GM21423 (cell line): ENCODE results near the gene STC2.
"Not testable (repeated sequence)": the region's sequence is repeated elsewhere in the genome, so short reads cannot be mapped to it uniquely, and the experiment has no call there.

Experiments used
- ATAC-seq: cut with Tn5 transposase; IDR thresholded peaks from one replicate; pipeline ENCODE4 v1.9.1; 2021; ENCODE audit warnings: mild to moderate bottlenecking, moderate library complexity; ENCODE audit not compliant: unreplicated experiment

STC2 gene

DNA sequence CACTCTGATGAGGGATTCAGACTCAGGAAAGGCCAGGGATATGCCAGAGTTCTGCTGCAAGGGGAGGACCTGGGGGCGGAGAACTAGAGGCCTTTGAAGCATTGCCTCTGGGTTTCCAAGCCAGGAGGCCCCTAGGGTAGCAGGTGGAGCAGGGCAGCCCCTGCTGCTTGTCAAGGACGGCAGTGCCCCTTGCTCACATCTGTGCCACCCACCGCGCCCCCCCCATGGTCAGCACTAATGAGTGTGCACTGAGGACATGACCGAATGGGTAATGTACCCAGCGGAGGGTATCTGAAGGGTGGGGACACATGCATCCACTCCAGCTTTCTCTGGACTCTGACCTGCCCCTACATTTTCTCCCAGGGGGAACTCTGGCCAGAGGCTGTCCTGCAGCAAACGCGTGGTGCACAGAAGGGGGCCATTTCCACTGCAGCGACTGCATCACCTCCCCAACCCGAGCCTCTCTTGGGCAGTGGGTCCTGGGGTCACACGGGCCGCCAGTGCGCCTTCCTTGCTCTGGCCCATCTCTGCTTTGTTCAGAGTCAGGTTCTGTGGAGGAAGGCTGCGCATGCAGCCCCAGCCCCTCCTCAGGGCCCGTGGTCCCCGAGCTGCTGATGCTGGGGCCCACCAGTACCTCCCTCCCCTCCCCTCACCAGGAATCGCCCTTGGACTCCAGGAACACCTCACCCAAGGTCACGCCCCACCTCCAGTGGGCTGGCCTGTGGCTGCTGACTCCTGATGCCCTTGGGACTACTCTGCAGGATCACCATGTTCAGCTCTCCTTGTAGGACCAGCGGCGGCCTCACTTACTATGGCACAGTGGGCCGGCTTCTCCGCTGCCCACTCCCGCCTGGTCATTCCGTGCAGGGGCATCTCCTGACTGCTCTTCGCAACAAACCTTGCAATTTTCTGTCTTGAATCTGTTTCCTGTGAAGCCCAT, 31.2 kb downstream of the STC2 start:
- ATAC-seq: no peak

DNA sequence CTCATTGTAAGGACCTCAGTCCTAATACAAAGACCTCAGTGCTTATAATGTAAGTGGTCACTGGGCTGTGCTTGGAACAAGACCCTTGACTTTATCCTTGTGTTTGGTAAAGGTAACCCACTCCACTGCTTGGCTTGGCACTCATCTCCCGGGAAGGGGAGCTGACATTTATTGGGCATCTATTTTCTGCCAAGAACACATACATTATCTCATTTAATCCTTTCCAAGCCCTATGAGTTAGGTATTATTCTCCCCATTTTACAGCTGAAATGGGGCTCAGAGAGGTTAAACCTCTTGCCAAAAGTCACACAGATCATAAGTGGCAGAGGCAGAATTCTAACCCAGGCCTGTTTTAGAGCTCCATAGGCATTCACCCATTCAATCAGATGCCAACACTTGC, 32.4 kb downstream of the STC2 start:
- ATAC-seq: no peak

DNA sequence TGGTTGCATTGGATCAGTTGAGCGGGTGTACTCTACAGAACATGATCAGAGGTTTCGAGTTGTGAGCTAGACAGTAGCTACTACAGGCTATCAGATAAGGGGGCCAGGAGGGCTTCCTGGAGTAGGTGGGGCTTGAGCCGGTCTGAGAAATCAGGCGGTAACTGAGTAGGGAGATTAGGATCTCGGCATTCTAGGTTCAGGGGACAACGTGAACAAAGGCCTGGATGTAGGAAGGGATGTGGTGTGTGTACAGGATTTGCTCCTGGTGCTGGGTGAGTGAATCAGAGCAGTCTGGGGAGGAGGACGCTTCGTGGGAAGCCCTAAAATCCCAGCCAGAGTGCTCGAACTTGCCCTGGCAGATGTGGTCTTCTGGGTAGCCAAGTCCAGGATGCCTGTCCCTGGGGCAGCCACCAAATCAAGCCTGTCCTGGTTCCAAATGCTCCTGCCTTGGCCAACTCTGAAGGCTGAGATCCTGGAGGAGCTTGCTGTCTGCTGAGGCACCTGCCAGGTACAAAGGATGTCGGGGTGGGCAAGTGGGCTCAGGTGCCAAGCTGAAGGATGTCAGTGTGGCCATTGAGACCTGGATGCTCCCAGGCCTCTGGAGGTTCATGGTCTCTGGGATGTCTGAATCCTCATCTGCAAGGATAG, 33.4 kb downstream of the STC2 start:
- ATAC-seq: no peak

DNA sequence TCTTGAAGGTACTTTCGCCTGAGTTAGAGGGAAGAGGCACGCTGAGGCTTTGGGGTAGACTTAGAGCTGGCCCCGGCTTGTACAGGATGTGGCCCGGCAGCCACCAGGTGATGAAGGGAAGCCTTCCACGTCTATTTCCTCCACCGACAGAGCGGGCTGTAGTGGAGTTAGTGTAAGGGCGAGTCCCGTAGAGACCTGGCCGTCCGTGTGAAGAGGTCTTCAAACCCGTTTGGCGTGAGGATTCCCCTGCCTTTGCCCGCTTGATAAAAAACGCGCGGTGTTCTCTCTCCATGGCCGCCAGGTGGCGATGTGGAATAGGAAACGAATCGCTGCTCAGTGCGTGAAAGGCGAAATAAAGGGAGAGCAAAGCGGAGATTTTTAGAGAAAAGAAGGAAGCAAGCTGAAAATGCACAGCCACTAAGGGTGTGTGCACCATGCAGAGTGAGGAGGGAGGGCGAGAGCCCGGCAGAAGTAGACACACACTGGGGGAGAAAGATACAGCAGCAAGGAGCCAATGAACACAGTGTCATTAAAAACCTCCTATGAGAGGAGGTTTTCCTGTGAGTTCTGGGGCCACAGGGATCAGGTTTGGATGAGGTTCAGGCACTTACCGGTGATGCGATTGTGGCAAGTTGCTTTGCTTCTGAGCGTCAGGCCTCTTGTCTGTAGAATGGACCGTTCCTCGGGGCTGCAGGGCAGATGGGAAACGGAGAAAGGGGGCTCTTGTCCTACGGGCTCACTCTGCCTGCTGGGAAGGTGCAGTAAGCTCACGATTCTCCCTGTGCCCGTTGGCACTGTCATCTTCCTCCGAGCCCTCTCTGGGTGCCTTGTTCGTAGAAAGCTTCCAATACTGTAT, 34.2 kb downstream of the STC2 start:
- ATAC-seq: peak; percentile 65

DNA sequence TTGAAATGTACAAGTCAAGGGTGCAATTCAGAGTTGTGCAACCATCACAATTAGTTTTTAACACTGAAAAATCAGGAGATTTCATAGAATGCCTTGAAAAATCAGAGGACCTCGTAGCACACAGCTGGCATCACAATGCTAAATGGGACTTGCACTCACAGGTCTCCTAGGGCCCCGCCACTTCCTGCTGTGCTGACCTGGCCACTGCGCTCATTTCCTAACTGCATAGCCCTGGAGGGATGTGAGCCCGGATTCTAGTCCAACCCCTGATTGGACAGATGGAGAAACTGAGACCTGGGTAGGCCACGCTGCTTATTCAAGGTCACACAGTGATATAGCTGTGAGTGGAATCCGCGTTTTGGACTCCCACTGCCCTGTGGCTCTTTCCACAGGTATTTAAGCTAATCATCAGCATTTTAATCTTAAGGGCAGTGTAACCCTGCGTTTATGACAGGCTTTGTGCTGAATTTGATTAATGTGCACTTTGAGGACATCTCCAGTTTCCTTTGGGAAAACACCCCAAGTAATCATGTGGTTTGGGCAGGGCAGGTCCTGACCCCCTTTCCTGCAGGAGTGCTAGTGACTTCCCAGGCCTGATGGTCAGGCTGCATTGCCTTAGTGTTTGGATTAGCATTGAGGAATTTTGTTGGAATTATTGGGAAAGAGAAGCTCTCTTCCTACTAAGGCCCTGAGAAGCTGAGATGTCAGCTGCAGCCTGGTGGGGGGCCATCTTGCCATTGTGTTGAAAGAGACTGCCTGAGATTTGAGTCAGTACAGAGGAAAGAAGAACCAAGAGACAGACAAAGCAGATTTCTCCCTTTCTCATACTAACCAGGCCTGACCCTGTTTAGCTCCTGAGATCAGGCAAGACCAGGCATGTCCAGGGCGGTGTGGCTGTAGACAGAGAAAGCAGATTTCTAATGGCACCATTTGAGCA, 36.2 kb downstream of the STC2 start:
- no peak for ATAC-seq

DNA sequence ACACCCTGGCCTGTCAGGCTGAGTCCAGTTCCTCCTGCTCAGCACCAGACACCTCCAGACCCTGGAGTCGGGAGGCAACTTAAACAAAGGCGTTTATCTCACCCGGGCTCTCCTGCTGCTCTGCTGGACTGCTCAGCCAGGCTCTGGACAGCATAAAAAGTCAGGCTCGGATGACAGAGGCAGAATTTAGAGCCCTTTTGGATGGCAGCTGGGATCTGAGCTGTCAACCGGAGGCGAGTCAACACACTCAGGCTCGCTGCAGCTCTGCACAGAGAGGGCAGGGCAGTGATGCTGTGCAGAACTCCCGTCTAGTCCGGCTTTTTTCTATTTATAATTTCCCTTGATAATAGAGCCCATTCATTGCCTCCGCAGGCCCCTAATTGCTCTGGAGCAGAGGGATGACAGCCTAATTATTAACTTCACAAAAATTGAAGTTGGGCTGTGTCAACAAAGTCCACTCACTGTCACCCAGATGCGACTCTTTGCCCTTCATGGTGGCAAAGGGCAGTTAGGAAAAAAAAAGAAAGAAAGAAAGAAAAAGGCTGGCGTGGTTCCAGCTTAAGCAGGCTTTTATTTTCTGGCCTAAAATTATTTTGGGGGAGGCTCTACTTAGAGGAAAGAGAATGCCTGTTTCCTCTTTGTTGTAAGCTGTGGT, 37.6 kb downstream of the STC2 start:
- ATAC-seq: no peak

DNA sequence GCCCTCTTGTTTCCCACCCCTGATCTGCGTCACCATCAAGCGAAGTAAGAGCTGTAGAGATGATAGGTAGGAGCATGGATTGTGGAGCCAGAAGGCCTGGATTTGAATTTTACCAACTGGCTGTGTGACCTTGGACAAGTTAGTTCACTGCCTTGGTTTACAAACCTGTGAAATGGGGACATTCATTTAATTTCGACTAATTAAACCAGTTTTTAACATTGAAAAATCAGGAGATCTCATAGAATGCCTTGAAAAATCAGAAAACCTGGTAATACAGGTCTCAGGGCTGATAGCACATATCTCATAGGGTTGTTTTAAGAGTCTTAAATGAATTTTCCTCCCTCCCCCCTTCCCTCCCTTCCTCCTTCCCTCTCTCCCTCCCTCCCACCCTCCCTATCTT, 38.8 kb downstream of the STC2 start:
- no peak for ATAC-seq

DNA sequence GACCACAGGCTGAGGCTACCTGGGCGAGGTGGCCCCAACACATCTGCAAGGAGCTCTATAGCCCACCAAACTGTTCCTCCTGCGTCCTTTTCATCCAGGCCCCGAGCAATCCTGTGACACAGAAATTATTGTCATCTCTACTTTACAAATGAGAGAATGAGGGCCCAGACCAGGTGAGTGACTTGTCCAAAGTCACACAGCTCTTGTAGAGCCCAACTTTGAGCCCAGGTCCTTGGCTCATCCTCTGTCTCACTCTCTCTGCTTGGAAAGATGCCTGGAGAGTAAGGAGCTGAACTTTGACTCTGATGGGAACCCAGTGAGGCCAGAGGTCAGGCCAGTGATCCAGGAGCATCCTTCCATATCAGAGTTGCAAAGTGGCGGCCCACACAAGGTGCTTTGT, 39.6 kb downstream of the STC2 start:
- ATAC-seq: no peak

DNA sequence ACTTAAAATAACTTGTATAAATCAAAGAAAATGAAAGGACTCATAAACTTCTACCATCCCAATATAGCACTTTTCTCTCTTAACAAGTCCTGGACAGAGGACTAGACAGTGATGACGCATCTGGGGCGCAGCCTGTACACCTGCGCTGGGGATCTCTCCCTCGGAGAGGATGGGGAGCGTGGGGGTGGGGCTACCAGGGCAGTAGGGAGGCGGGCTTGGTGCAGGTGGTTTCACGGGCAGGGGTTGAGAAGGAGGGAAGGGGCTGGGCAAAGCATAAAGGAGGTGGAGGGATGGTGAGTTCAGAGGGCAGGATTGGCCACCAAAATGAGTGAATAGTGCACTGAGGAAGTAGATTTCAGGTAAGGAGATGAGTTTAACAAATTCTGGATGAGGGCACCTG, 41.1 kb downstream of the STC2 start:
- no peak for ATAC-seq

DNA sequence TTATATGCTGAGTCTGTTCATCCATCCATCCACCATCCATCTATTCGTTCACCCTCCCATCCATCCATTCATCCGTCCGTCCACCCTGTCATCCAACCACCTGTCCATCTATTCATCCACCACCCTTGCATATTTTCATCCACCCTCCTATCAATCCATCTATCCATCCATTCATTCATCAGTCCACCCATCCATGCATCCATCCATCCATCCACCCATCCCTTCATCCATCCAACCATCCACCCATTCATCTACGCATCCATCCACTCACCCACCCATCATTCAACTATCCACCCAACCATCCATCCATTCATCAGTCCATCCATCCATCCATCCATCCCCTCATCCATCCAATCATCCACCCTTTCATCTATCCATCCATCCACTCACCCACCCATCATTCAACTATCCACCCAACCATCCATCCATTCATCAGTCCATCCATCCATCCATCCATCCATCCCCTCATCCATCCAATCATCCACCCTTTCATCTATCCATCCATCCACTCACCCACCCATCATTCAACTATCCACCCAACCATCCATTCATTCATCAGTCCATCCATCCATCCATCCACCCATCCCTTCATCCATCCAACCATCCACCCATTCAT, 43.8 kb downstream of the STC2 start:
- not testable (repeated sequence) for ATAC-seq

DNA sequence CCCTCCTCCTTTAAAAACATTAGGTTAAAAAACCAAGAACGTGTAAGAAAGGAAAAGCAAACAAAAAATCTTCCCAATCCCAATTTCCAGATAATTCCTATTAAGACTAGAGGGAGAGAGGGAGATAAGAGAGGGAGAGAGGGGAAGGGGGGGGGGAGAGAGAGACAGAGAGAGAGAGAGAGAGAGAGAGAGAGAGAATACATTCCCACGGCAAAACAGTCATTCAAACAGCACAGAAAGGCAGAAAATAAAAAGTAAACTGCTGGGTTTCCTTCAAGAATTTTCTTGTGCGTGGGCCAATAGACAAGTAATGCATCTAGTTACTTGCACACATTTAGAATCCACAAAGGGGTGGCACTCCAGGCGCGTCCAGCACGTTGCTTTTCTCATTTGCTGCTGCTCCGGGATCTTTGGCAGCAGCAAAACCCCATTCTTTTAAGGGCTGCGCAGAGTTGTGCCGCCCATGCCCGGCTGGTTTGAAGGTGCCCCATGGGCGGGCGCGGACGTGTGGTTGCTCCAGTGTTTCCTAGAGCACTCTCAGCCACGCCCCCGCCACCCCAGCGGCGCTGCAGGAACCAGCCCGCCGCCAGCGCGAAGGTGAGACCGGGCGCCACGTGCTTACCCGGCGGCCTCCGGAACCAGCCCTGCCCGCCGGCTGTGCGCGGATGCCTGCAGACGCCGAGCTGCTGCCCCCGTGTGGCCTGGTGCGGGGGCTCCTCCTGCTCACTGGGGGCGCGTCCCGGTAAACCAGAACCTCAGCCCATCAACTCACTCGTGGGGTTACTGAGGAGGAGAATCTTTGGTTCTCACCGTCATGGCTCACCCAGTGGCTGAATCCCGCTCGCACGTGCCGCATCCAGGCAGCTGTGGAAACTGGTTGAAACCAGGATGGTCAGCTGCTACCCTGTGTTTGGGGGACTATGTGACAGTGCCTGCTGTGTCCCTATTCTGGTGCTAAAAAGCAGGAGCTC, 44.6 kb downstream of the STC2 start:
- peak; percentile 95 for ATAC-seq

DNA sequence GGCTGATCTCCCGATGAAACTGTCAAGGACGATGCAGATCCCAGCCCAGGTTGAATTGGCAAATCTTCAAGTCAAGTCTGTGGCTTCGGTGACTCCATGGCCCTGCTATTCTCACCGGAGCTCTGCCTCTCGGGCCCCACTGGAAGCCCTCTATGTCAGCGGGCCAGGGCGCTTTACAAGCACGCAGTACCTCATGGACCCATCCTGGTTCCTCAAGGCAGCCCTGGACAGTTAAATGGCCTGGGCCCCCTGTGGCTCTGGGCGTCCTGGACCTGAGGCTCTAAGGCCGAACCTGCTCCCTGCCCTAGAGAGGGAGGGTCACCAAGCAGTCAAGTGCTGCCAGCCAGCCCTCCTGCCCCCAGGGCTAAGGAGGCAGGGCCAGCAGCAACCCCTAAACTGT, 45.3 kb downstream of the STC2 start:
- no peak for ATAC-seq

DNA sequence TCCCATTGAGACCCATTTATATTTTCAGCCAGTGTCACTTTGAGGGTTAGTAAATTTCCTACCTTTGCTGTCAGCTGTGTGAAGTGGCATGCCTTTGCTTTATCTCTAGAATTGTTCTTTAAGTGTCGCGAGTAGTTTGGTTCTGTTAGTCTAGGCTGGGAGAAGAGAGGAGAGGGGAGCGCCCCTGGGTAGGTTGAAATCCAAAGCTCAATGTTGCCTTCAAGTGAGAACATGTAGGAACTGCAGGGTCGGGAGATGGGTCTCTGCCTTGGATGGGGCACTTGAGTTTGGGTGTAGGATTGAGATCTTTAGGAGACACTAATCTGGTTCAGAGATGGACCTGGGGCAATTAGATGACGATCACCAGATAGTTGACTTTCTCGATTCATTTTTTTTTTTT, 46.3 kb downstream of the STC2 start:
- ATAC-seq: no peak

DNA sequence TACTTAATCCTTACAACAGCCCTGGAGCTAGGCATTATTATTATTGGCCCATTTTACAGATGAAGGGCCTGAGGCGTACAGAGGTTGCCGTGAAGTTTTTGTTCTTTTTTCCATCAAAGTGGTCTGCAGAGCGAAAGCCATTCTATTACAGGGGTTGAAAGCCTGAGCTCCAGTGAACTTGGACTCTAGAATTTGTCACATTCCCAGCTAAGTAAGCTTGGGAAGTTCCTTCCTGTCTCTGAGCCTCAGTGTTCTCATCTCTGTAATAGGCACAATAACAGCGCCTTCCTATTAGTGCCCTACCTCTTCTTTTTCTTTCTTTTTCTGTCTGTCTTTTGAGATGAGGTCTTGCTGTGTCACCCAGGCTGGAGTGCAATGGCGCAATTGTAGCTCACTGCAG, 49.0 kb downstream of the STC2 start:
- no peak for ATAC-seq

DNA sequence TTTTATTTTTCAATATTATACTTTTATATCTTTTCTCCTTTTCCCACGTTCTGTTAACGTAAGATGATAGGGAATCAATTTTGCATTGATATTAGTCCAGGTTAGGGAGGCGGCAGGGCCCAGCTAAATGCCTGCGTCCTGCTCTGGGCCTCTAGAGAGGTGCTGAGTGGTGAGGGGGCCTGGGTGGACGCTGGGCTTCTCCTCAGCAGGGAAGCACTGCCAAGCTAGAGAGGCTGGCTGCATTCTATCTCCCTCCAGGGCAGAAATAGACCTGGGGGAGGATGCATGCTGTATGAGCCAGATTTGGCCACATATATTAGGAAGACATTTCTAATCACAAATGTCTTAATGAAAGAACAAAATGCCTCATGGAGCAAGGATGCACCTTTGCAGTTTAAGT, 49.6 kb downstream of the STC2 start:
- ATAC-seq: no peak

DNA sequence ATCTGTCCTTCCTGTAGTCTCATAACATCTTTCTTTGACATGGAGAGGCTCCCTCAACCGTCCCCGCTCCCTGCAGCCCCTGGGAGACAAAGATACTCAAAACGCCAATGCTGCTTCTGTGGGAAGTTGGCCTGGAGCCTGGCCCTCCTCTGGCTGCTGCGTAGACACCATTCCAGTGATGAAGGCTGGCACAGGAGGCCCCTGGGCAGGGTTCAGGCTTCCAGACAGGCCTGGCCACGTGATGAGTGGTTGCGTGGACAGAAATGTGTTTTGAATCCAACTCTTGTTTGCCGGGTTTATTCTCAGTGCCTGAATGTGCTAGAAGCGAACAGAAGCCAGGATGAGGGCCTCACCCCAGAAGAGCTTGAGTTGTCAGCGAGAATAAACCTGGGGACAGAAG, 50.0 kb downstream of the STC2 start:
- no peak for ATAC-seq

DNA sequence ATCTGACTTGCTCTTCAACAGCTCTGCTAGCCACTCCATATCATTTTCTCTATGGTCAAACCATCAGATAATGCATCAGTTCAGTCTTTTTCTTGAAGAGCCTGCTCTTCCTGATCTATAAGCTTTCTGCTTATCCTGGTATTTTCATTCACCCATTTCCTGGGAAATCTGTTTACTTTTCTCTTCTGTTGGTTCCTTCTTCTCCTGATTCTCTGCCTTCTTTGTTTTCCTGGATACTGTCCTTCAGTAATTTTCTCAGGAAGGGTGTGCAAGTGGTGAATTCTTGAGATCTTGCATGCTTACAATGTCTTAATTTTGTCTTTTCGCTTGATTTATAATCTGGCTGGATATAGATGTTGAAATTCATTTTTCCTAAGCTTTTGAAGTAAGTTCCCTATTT, 53.4 kb downstream of the STC2 start:
- ATAC-seq: no peak

DNA sequence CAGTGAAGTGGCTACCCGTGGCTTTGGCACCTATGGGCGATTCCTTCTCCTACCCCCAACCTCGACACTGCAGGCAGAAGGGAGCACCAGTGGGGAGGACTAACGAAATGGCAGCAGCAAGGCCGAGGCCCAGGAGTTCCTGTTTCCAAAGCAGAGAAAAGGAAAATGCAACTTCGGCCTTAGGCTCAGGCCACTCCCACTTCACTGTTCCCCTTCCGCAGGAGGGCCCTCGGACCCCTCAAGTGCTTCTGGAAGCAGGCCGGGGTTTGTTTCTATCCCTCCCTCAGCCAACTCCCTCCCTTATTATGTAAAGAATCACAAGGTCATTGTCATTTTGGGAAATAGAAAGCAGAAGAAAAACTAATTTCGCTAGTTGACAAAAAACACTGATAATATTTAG, 56.8 kb downstream of the STC2 start:
- no peak for ATAC-seq
